GM19468 (cell line): ENCODE data around the gene PBXIP1.
"Not testable (repeated sequence)": the region's sequence is repeated elsewhere in the genome, so short reads cannot be mapped to it uniquely, and the experiment has no call there.

Experiments used
- ATAC-seq: cut with Tn5 transposase; IDR thresholded peaks from one replicate; pipeline ENCODE4 v1.9.1; 2021; ENCODE audit warnings: mild to moderate bottlenecking, moderate library complexity, moderate number of reproducible peaks; ENCODE audit not compliant: unreplicated experiment; ENCODE audit errors: extremely low read depth

PBXIP1 gene

DNA sequence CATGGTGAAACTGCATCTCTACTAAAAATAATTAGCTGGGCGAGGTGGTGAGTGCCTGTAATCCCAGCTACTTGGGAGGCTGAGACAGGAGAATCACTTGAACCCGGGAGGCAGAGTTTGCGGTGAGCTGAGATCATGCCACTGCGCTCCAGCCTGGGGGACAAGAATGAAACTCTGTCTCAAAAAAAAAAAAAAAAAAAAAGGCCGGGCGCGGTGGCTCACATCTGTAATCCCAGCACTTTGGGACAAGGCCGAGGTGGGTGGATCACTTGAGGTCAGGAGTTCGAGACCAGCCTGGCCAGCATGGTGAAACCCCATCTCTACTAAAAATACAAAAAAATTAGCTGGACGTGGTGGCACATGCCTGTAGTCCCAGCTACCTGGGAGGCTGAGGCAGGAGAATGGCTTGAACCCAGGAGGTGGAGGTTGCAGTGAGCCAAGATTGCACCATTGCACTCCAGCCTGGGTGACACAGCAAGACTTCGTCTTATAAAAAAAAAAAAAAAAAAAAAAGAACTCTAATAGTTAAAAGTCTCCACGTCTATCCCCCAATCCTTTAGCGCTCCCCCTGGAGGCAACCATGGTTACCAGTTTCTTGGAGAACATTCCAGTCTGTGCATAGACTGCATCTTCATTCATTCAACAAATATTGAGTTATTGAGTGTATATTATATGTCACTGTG is 39.5 kb upstream of the PBXIP1 start:
- not testable (repeated sequence) for ATAC-seq

DNA sequence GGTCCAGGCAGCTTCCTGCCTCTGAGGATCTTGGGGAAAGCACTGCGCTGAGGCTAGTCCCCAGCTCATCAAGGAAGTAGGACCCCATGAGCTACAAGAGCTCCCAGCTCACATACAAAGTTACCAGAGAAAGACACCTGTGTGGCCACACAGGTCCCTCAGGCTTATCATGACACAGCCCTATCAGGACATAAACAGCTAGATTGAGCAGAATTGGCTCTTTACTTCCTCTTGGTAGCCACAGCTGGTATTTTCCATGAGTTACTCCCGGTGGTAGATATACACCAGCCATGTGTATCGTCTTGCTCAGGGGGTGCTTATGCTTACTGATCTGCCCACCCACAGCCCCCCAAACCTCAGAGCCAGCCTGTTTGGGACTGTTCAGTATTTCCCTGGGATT is 38.7 kb upstream of the PBXIP1 start:
- no peak for ATAC-seq

DNA sequence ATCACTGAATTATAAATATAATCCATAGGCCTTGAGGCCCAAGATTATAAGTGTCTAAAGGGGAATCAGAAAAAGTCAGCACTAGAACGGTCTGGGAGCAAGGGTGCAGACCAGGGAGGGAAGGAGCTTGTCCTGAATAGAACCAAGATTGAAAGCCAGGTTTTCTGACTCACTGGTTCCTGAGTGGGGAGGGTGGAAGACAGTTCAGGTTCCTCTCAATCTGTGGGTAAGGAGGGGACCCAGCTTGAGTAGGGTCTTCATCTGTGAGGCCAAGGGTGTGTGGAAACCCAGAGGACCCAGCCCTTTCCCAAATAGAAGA is 38.3 kb upstream of the PBXIP1 start:
- no peak for ATAC-seq

DNA sequence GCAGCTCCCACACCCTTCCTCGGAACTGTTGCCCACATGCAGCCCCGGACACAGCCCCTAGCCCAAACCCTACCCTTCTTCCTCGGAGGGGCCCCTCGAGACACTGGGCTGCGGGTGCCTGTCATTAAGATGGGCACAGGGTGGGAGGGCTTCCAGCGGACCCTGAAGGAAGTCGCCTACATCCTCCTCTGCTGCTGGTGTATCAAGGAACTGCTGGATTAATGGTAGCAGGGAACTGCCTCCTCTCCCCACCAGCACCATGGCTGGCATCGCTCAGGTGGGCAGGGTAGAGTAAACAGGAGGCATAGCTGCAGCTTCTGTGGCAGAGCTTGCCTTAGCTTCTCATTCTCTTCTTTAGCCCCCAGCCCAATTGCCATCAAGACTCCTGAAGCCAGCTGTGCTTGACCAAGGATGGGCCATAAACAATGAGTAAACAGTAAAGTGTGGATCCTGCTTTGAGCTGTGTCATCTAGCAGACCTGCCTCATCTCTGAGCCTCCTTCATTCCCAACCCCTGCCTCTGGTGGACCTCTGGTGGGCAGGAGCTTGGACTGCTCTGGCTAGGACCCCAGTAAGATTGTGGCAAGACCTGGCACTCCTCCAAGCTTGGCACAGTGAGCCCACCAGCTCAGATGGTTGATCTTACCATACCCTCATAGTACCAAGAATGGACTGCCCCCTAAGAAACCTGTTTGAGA is 37.8 kb upstream of the PBXIP1 start, which contains the start of gene LENEP:
TSS of gene LENEP (plus strand) at position 15 of the 697 bp plus-strand sequence. CDS start at position 37, 22 bp downstream.
- no peak for ATAC-seq

DNA sequence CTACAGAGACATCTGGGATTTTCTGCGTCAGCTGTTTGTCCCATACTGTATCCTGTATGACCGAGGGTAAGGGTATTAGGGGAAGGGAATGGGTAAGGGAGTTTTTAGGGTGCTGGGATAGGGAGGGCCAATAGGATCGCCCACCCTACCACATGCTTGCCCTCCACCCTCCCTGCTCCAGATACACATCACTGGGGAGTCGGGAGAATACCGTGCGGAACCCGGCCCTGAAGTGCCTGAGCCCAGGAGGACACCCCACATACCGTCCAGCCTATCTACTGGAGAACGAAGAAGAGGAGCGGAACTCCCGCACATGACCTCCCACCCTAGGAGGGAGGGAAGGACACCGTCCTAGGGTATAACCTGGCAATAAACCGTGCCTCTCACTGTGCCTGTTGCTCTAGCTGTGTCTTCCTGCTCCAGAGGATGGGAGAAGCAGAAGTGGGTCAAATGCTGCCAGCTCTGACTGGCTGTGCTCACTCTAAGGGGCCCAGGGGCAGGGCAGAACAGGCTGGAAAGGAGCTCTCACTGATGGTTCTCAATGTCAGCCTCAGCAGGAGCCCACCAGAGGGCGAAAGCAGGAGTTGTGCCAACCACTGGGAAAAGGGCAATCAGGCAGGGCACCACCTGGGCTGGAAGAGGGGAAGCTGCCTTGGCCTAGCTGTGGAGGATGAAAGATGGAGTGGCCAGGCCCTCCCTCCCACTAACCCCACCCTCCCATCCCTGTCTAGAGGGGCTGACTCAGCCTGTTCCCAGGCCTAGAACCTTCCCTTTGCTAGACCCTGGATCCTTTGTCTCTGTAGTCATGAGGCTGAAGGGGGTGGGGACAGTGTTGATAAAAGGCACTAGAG is 37.0 kb upstream of the PBXIP1 start:
- no peak for ATAC-seq

DNA sequence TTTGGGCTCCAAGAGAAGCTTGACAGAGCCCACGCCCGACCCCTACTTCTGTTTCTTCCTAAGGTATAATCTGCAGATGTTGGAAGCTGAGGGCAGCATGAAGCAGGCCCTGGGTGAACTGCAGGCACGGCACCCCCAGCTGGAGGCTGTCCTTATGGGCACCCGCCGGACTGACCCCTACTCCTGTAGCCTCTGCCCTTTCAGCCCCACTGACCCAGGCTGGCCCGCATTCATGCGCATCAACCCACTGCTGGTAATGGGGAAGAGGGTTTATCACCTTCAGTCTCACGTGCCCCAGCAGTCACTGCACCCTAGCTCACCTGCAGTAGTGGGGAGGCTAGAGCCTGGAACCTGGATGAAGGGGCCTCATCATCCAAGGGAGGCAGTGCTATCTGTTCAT is 34.4 kb upstream of the PBXIP1 start:
- no peak for ATAC-seq

DNA sequence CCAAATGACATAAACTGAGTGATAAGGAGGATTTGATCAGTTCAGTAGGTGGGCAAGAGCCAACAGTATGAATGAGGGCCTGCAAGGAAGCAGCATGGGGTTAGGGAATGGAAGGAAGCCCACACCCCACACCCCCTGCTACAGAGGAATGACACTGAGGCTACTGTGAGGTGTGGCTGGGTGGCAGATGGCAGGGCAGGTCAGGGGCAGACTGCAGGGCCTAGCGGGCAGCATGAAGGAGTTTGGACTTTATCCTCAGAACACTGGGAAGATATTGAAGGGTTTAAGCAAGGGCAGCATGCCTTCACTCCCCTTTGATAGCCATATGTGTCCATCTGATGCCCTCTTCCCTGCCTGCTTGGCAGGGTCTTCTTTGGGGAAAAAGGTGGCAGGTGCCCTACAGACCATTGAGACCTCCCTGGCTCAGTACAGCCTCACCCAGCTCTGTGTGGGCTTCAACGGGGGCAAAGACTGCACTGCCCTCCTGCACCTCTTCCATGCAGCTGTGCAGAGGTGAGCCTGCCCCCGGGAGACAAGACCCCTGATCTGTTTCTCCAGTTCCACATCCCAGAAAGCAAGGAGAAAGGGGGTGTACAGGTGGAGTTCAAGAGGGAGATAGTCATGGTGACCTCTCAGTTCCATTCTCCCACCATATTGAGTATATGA is 33.4 kb upstream of the PBXIP1 start:
- no peak for ATAC-seq

DNA sequence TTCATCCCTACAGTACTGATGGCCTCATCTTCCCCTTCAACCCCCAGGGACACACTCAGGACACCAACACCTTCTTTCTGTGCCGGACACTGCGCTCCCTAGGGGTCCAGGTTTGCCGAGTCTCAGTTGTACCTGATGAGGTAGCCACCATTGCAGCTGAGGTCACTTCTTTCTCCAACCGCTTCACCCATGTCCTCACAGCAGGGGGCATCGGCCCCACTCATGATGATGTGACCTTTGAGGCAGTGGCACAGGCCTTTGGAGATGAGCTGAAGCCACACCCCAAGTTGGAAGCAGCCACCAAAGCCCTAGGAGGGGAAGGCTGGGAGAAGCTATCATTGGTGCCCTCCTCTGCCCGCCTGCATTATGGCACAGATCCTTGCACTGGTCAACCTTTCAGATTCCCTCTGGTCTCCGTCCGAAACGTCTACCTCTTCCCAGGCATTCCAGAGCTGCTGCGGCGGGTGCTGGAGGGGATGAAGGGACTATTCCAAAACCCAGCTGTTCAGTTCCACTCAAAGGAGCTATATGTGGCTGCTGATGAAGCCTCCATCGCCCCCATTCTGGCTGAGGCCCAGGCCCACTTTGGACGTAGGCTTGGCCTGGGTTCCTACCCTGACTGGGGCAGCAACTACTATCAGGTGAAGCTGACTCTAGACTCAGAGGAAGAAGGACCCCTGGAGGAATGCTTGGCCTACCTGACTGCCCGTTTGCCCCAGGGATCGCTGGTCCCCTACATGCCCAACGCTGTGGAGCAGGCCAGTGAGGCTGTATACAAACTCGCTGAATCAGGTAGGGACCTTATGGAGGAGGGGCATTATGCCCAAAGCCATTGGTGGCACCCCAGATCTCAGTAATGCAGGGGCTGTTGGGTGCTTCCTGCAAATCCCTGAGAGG is 32.4 kb upstream of the PBXIP1 start:
- ATAC-seq: no peak

DNA sequence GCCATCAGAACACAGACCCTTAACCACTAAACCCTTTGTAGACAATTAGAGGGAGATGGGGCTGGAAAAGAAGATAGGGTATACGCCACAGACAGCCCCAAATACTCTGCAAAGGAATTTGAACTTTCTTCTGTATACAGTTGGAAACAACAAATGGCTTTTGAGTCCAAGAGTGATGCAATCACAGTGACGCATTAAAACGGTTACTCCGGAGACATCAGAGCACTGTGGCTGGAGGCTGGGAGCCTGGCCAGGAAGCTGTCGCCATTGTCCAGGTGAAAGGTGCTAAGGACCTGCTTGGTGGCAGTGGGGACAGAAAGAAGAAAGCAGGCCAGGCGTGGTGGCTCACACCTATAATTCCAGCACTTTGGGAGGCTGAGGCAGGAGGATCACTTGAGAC is 31.4 kb upstream of the PBXIP1 start:
- ATAC-seq: no peak

DNA sequence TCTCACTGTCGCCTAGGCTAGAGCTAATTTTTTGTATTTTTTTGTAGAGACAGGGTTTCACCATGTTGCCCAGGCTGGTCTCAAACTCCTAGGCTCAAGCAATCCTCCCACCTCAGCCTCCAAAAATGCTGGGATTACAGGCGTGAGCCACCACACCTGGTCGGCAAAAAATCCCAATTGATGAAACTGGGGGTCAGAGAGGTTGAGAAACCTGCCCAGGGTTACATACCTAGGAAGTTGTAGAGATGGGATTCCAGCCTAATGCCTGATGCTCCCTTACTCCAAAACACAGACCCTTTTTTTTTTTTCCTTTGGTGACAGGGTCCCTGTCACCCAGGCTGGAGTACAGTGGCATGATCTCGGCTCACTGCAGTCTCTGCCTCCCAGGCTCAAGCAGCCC is 30.8 kb upstream of the PBXIP1 start:
- ATAC-seq: not testable (repeated sequence)

DNA sequence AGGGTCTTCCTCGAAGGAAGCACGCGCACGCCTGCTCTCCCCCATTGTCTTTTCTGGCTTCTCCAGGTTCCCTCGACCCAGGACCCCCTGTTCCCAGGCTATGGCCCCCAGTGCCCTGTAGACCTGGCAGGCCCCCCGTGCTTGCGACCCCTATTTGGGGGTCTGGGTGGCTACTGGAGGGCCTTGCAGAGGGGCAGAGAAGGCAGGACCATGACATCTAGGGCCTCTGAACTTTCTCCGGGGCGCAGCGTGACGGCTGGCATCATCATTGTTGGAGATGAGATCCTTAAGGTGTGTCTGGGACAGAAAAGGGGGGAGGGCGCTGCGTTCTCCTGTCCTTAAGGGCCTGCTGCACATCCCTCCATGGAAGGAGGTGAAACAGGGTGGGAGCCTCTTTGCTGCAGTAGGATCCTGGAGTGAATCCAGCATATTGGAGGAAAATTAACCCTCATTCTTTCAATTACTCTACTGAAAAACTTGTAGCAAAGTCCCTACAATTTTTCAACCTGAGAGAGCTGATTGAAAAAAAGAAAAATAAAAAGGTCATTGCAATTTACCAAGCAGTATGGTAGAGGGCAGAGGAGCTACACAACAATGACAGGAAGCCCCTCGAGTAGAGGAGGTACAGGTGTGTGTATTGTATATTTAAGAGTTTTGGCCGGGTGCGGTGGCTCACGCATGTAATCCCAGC is 28.0 kb upstream of the PBXIP1 start:
- ATAC-seq: no peak

DNA sequence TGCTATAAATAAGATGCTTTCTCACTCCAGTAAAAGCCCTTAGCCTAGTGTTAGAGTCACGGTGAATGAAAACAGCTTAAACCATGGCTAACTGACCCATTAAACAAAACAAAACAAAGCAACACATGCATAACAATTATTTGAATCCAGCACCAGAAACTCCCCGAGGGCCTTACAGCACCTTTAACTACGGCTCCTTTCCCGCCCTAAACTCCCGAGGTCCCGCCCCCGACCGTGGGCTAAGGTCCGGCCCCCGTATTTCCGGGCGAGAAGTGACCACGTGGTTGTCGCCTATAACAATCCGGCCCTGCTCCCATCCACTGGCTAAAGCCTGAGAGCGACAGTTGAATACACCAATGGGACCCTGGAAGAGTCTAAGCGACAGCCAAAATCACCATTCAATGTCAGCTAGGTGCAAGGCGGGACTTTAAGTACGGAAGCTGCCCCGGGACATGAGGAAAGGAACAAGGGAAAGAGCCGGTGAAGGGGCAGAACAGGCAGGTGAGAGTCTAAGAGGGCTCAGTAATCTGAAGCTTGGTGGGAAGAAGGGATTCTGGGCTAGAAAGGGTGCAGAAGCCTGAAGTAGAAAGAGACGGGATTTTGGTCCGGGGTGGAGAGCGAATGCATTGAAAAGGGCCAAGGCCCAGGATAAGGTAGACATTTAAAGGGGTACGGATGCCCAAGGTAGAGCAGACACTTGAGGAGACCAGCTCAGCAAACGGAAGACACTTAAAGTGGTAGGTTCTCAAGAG is 27.2 kb upstream of the PBXIP1 start, which contains the start of gene FLAD1:
TSS of gene FLAD1 (plus strand) at position 448 of the 752 bp plus-strand sequence. CDS start 351 bp downstream, outside the sequence.
- ATAC-seq: peak; percentile 91

DNA sequence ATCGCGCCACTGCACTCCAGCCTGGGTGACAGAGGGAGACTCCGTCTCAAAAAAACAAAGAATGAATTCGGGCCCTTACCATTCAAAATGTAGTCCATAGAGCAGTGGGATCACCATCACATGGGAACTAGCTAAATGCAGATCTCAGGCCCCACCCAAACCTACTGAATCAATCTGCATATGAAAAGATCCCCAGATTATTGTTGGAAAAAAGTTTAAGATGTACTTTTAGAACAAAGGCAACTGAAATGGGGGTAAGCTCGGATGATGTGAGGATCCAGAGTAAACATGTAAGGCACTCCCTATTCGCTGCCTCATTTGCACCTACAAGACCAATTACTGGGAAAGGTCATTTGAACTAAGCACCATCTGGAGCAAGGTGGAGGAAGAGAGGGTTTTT is 26.4 kb upstream of the PBXIP1 start:
- ATAC-seq: no peak

DNA sequence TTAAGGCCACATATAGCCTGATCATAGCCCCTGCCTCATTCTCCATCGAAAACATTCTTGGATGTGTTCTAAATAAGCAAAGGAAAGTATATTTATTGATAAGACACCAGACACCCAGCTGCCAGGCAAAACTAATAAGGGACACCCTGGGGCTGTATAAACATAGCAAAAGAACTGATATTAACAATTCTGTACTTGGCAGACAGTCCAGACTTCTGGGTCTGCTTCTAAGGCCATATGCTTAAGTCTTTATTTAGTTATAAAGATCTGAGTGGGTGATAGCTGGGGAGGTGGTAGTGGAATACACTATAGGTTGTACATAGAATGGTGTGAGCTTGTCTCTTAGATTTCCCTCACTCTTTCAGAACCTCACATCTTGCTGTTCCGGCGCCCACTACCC is 22.5 kb upstream of the PBXIP1 start:
- no peak for ATAC-seq

DNA sequence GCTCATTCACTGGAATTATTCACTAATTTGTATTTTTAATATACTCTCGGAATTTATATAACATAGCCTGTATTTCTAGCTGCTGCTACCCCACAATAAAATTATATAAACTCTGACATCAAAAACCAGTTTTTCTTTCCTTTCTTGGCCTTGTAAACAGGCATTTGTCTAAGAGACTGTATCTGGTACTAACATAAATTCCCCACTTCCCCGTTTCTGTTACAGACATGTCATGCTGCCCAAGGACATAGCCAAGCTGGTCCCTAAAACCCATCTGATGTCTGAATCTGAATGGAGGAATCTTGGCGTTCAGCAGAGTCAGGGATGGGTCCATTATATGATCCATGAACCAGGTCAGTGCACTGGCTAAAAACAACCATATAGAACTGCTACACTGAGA is 21.9 kb upstream of the PBXIP1 start:
- not testable (repeated sequence) for ATAC-seq

DNA sequence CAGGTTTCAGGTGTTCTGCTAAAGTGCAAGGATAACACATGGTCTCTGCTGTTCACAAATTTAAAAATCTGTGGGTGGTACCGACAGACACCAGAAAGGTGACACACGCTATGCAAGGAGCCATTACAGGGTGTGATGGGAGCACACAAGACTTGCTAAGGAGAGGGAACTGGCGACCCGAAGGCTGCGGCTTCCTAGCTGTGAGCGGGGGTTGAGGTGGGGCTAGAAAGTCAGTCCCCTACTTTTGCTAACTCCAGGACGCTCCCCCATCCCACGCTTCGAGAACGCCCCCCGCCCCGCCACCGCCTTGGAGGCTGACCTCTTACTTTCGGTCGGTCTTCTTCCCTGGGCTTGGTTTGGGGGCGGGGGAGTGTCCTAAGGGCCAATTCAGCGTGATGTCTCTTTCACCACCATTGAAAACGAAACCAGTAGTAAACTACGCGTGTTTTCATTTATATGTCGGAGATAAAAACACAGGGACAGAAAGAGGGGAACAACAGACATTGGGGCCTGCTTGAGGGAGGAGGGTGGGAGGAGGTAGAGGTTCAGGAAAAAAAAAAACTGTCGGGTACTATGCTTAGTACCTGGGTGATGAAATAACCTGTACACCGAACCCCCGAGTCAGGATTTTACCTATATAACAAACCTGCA is 19.6 kb upstream of the PBXIP1 start:
- ATAC-seq: no peak

DNA sequence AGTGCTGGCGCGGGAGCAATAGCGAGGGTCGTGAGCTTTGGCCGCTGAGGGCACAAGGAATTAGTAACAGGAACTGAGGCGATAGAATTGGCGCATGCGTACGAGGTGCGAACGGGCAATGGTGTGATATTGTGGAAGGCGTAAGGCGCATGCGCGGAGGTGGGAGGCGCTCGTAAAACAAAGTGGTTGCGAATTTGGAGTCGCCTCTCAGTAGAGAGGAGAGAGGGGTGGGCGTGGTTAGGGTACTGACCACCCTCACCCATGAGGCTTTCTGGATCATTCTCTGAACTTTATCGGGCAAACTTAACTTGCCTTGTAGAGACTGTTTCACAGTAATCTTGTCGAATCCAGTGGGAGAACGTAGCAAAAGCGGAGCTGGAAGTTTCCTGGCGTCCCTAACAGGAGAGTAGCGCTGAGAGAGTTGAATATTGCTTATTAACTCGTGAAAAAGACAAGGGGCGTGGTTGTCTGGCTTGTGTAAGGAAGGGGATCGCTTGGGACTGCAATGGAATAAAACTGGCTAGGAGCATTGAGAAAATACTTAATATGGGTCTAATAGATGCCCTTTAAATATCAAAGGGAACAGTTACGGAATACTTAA is 19.0 kb upstream of the PBXIP1 start:
- ATAC-seq: peak; percentile 31
